ENCODE results near the gene FOXP1. TPM values are rescaled to one million over a fixed set of nuclear protein-coding genes. Genes with fewer than 3 reads are reported as not detected.

Gene FOXP1
- total and polyA plus RNA-seq, 9 of the 15 experiments (the other 6 are each of a cell fraction or from before 2014, with no cell fraction given): 7.7 to 34.5 (median 13.7) TPM

GRCh38 chr3:71241981-71242560, 341.5 kb downstream of the FOXP1 start:
- DNase-seq (ENCODE audit: extremely low read depth in 1 of 4, low spot score in 3 of 4) (no peak), ATAC-seq (no peak), FAIRE-seq (no peak)
- Histone ChIP-seq H3K4me2 (ENCODE audit: insufficient read depth, low read length) (no peak overlapping the region), H3K9me3 (replicated peaks; ENCODE audit: control insufficient read depth, insufficient read depth, low read depth, low read length) (no peaks in the 10 kb centered on the region), H3K9me1 (ENCODE audit: control insufficient read depth, insufficient read depth, low read length) (no peaks in the 10 kb centered on the region), H3K36me3 (ENCODE audit: control insufficient read depth, insufficient read depth, low read length) (no peaks in the 10 kb centered on the region), H3K4me1 (replicated peaks in 1 of 2; ENCODE audit: control insufficient read depth in 2 of 2, insufficient read depth in 2 of 2, low read length in 2 of 2) (peaks cover 4 to 25% of the 10 kb centered on the region in 2 experiments; a peak in 3 of 5 replicates), H3K9ac (ENCODE audit: insufficient read depth in 1 of 2, low read depth in 2 of 2, low read length in 2 of 2) (no peak overlapping the region), H2AFZ (ENCODE audit: low read depth, low read length) (no peak overlapping the region), H3K27ac (ENCODE audit: extremely low read depth, low read depth, low read length) (no peak overlapping the region), H3K4me3 (no peak overlapping the region), H3K27me3 (ENCODE audit: control insufficient read depth in 2 of 2, insufficient read depth in 2 of 2, low read length in 2 of 2) (no peaks in the 10 kb centered on the region), H3K79me2 (ENCODE audit: control insufficient read depth, insufficient read depth, low read length) (no peaks in the 10 kb centered on the region), H4K20me1 (replicated peaks; ENCODE audit: control insufficient read depth, insufficient read depth, low read length) (no peaks in the 10 kb centered on the region)
- in situ Hi-C loops (cut with MboI): no loop called here
- intact Hi-C loops (cut with micrococcal nuclease): loop anchor here (10.0 kb wide), 1 partner anchor 153 kb away; no protein-coding TSS in a partner anchor
- no peak for TF ChIP-seq ZKSCAN8 (CRISPR knock-in tag; IDR thresholded peaks at IDR 0.05)
- TF ChIP-seq TSHZ1 (CRISPR knock-in tag; IDR thresholded peaks at IDR 0.05): no peak
- ChIA-PET CTCF (ENCODE audit: low intra/inter-chr PET ratio) (no interaction called here), POLR2A (interaction anchor here (0.9 kb wide), 1 partner anchor 9 kb away, joined by 3 read pairs; no protein-coding TSS in a partner anchor)
- BruUV-seq (replicated peaks): no TSS peak
- WGBS (ENCODE audit: insufficient coverage, low coverage, missing lambda C conversion rate): 18% methylated on average over 8 of the region's 8 CpGs
